Activated T-cell treated with anti-CD3 and anti-CD28 coated beads for 24 hours (primary cell): ENCODE data around the gene CYP26A1.

Experiments
- DNase-seq: peaks from one replicate; pipeline ENCODE4 v3.0.0-alpha.2; 2020; ENCODE audit warnings: low read depth

The CYP26A1 gene

GRCh38 chr10:93073539-93074146 lies at the start of gene CYP26A1:
TSS of gene CYP26A1 (plus strand) at chr10:93073893. CDS start at chr10:93073935, 42 bp downstream.
- no peak for DNase-seq

GRCh38 chr10:93026072-93026471 lies 47.6 kb upstream of the CYP26A1 start:
- no peak for DNase-seq

- no peak for DNase-seq
These were observed 46.2 kb upstream of the CYP26A1 start for GRCh38 chr10:93027508-93027907.

GRCh38 chr10:93028883-93029282 lies 44.8 kb upstream of the CYP26A1 start:
- no peak for DNase-seq

GRCh38 chr10:93030409-93030808 lies 43.3 kb upstream of the CYP26A1 start:
- no peak for DNase-seq

- no peak for DNase-seq
These were observed 41.4 kb upstream of the CYP26A1 start for GRCh38 chr10:93032105-93032808.

- DNase-seq = no peak
These were observed 40.9 kb upstream of the CYP26A1 start for GRCh38 chr10:93032809-93033137.

- no peak for DNase-seq
These were observed 39.3 kb upstream of the CYP26A1 start for GRCh38 chr10:93034426-93034825.

GRCh38 chr10:93039110-93039509 lies 34.6 kb upstream of the CYP26A1 start:
- no peak for DNase-seq

- DNase-seq = no peak
These were observed 34.0 kb upstream of the CYP26A1 start for GRCh38 chr10:93039721-93040120.

GRCh38 chr10:93054486-93054885 lies 19.2 kb upstream of the CYP26A1 start:
- DNase-seq = no peak

- no peak for DNase-seq
These were observed 15.6 kb upstream of the CYP26A1 start for GRCh38 chr10:93058139-93058538.

GRCh38 chr10:93059975-93060886 lies 13.5 kb upstream of the CYP26A1 start, which contains the start of gene CYP26C1:
TSS of gene CYP26C1 (plus strand) at chr10:93060798. CDS start at chr10:93061264, 466 bp downstream.
- no peak for DNase-seq

- DNase-seq = no peak
These were observed 12.7 kb upstream of the CYP26A1 start for GRCh38 chr10:93060887-93061593.

- no peak for DNase-seq
These were observed 11.8 kb upstream of the CYP26A1 start for GRCh38 chr10:93061594-93062513.

GRCh38 chr10:93062514-93063143 lies 11.1 kb upstream of the CYP26A1 start:
- no peak for DNase-seq

GRCh38 chr10:93063144-93063976 lies 10.3 kb upstream of the CYP26A1 start:
- DNase-seq = no peak

- DNase-seq = no peak
These were observed 9.6 kb upstream of the CYP26A1 start for GRCh38 chr10:93063977-93064660.
